CD14-positive monocyte (primary cell): ENCODE data around the gene ARHGEF1. TPM values are rescaled to one million over a fixed set of nuclear protein-coding genes. Genes with fewer than 3 reads are reported as not detected.
"Not testable (repeated sequence)": the region's sequence is repeated elsewhere in the genome, so short reads cannot be mapped to it uniquely, and the experiment has no call there.

Source experiments
- DNase-seq, 3 donors: peaks; one replicate each; pipeline ENCODE4 v3.0.0-alpha.2; 2011 to 2022
- H2AFZ ChIP-seq: 2 replicates; pipeline ENCODE4 v1.6.0; 2012; ENCODE audit warnings: mild to moderate bottlenecking, low read depth, low read length, inconsistent platforms; ENCODE audit not compliant: insufficient read depth, poor library complexity, severe bottlenecking
- H3K27ac ChIP-seq, 2 donors: 1 replicate in 1 of 2; 2 replicates in 1 of 2; pipeline ENCODE4 v1.5.1; 2012 to 2013; ENCODE audit warnings: low read length in 2 of 2, control low read depth in 1 of 2, inconsistent platforms in 1 of 2, low read depth in 1 of 2, mild to moderate bottlenecking in 1 of 2
- H3K27me3 ChIP-seq, 2 donors: one replicate each; pipeline versions ENCODE4 v1.6.0 to v1.6.1; 2011 to 2013; ENCODE audit warnings: low read length in 2 of 2; ENCODE audit not compliant: control insufficient read depth in 2 of 2, insufficient read depth in 2 of 2
- H3K36me3 ChIP-seq, 2 donors: replicated peaks in 1 of 2; 1 replicate in 1 of 2; 2 replicates in 1 of 2; pipeline versions ENCODE4 v1.5.1 to v1.6.1; 2012 to 2013; ENCODE audit warnings: low read length in 2 of 2, control low read depth in 1 of 2, inconsistent platforms in 1 of 2, mild to moderate bottlenecking in 1 of 2; ENCODE audit not compliant: insufficient read depth in 2 of 2, control insufficient read depth in 1 of 2
- H3K4me1 ChIP-seq, 2 donors: 1 replicate in 1 of 2; 2 replicates in 1 of 2; pipeline versions ENCODE4 v1.5.1 to v1.6.1; 2012 to 2013; ENCODE audit warnings: low read length in 2 of 2, control low read depth in 1 of 2, inconsistent platforms in 1 of 2, mild to moderate bottlenecking in 1 of 2, moderate library complexity in 1 of 2; ENCODE audit not compliant: insufficient read depth in 2 of 2, control insufficient read depth in 1 of 2
- H3K4me2 ChIP-seq: replicated peaks from 2 replicates; pipeline ENCODE3; 2012; ENCODE audit warnings: low read length, moderate library complexity, mild to moderate bottlenecking; ENCODE audit not compliant: poor library complexity, severe bottlenecking; ENCODE audit errors: extremely low read depth
- H3K4me3 ChIP-seq, 3 experiments: fragments of 200-600 bp in 1 of 3; sonication (generic) in 1 of 3; replicated peaks in 1 of 3; 1 replicate in 2 of 3; 2 replicates in 1 of 3; pipeline ENCODE4 v1.5.1; 2011 to 2013; ENCODE audit warnings: low read length in 3 of 3, mild to moderate bottlenecking in 3 of 3, control low read depth in 2 of 3, low read depth in 2 of 3, inconsistent platforms in 1 of 3, moderate library complexity in 1 of 3
- H3K79me2 ChIP-seq: 2 replicates; pipeline ENCODE4 v1.6.0; 2012; ENCODE audit warnings: mild to moderate bottlenecking, control low read depth, inconsistent platforms, low read length, moderate library complexity; ENCODE audit not compliant: insufficient read depth
- H3K9ac ChIP-seq: 2 replicates; pipeline ENCODE4 v1.6.0; 2017; ENCODE audit warnings: low read length, mild to moderate bottlenecking; ENCODE audit not compliant: insufficient read depth, poor library complexity, severe bottlenecking
- H3K9me3 ChIP-seq, 2 donors: replicated peaks in 1 of 2; 1 replicate in 1 of 2; 2 replicates in 1 of 2; pipeline versions ENCODE4 v1.5.1 to v1.6.1; 2012 to 2013; ENCODE audit warnings: low read length in 2 of 2, control low read depth in 1 of 2; ENCODE audit not compliant: control insufficient read depth in 1 of 2, insufficient read depth in 1 of 2
- H4K20me1 ChIP-seq: 2 replicates; pipeline ENCODE4 v1.6.0; 2012; ENCODE audit warnings: mild to moderate bottlenecking, low read length, control low read depth, moderate library complexity; ENCODE audit not compliant: insufficient read depth
- H3K27ac Mint-ChIP-seq, 7 donors: one replicate each; pipeline ENCODE4 v1.8.0; 2020; ENCODE audit warnings: mild to moderate bottlenecking in 7 of 7, mixed read lengths in 7 of 7, moderate library complexity in 6 of 7, inconsistent platforms in 2 of 7
- H3K27me3 Mint-ChIP-seq, 3 donors: one replicate each; pipeline ENCODE4 v1.8.0; 2021 to 2022; ENCODE audit warnings: low read depth in 3 of 3, mild to moderate bottlenecking in 3 of 3, mixed read lengths in 3 of 3, moderate library complexity in 3 of 3, inconsistent platforms in 1 of 3
- H3K36me3 Mint-ChIP-seq, 2 donors: one replicate each; pipeline ENCODE4 v1.8.0; 2020; ENCODE audit warnings: mixed read lengths in 2 of 2, inconsistent platforms in 1 of 2, mild to moderate bottlenecking in 1 of 2
- H3K4me1 Mint-ChIP-seq: one replicate; pipeline ENCODE4 v1.8.0; 2020; ENCODE audit warnings: mild to moderate bottlenecking, mixed read lengths
- H3K4me3 Mint-ChIP-seq, 2 donors: one replicate each; pipeline ENCODE4 v1.8.0; 2020; ENCODE audit warnings: mild to moderate bottlenecking in 2 of 2, mixed read lengths in 2 of 2, moderate library complexity in 1 of 2
- H3K9me3 Mint-ChIP-seq, 7 donors: one replicate each; pipeline ENCODE4 v1.8.0; 2020 to 2022; ENCODE audit warnings: mixed read lengths in 7 of 7, mild to moderate bottlenecking in 6 of 7, moderate library complexity in 6 of 7, inconsistent platforms in 2 of 7
- CTCF ChIP-seq: fragments of 200-600 bp; IDR thresholded peaks from one replicate; pipeline ENCODE4 v1.8.0; 2022; ENCODE audit warnings: antibody characterized with exemption, mild to moderate bottlenecking
- WGBS: methylation state at CpG from one replicate; pipeline ENCODE4 v1.1.5; 2013; ENCODE audit warnings: missing lambda C conversion rate; ENCODE audit not compliant: insufficient coverage; 5-methylcytosine and 5-hydroxymethylcytosine counted together
- intact Hi-C, 2 donors: fragments of 100-400 bp; cut with micrococcal nuclease; formaldehyde crosslinking; loops; one replicate each; pipeline versions ENCODE4 v1.15.0 to v1.15.1; 2023
- polyA plus RNA-seq, 3 donors: library from polyadenylated mRNA; depleted of rRNA in 1 of 3; unstranded in 2 of 3; stranded (reverse) in 1 of 3; fragments of 300-500 nt in 2 of 3; fragments of >200 nt in 1 of 3; fragmentation: Illumina TruSeq in 2 of 3; gene quantifications; 1 replicate in 2 of 3; 2 replicates in 1 of 3; pipeline ENCODE4 v1.2.3, GENCODE V29; 2012 to 2021

The ARHGEF1 gene
- polyA plus RNA-seq, 3 donors = 82.8 to 622 (median 95.5) TPM

GRCh38 chr19:41913538-41914423, 30.8 kb downstream of the ARHGEF1 start:
- 14% methylated on average over 21 of the region's 21 CpGs for WGBS
- no peak for TF ChIP-seq CTCF
- no peaks in the 10 kb centered on the region for H3K79me2 ChIP-seq
- H2AFZ ChIP-seq = no peak overlapping the region
- H3K9me3 ChIP-seq = peaks cover 0 to 16% of the 10 kb centered on the region in 2 donors
- intact Hi-C loops = no loop called here
- H3K36me3 ChIP-seq = no peaks in the 10 kb centered on the region
- H3K4me3 ChIP-seq = no peak overlapping the region
- Mint-ChIP-seq H3K27ac (peak overlapping the region in 1 of 7 donors; percentile 58), H3K4me3 (peak overlapping the region in 1 of 2 donors; percentile 69), H3K4me1 (peaks cover 18% of the 10 kb centered on the region), H3K9me3 (peaks cover 0 to 8% (median 3%) of the 10 kb centered on the region in 7 donors), H3K36me3 (peaks cover 2 to 7% of the 10 kb centered on the region in 2 donors), H3K27me3 (peaks cover 0 to 44% (median 43%) of the 10 kb centered on the region in 3 donors)
- peaks cover 42% of the 10 kb centered on the region for H4K20me1 ChIP-seq
- H3K4me1 ChIP-seq = no peaks in the 10 kb centered on the region
- H3K27ac ChIP-seq = no peak overlapping the region
- H3K4me2 ChIP-seq = no peak overlapping the region
- no peak overlapping the region for H3K9ac ChIP-seq
- H3K27me3 ChIP-seq = peaks cover 29 to 68% of the 10 kb centered on the region in 2 donors
- no peak for DNase-seq

GRCh38 chr19:41914424-41914834, 31.4 kb downstream of the ARHGEF1 start:
- Histone ChIP-seq H3K27me3 (peaks cover 29 to 71% of the 10 kb centered on the region in 2 donors), H4K20me1 (peaks cover 35% of the 10 kb centered on the region), H3K9me3 (peaks cover 0 to 16% of the 10 kb centered on the region in 2 donors)
- H3K79me2 ChIP-seq, H3K4me1 ChIP-seq, H3K4me2 ChIP-seq, H3K27ac ChIP-seq, H3K36me3 Mint-ChIP-seq, H2AFZ ChIP-seq, DNase-seq, intact Hi-C loops, H3K9me3 Mint-ChIP-seq, H3K9ac ChIP-seq, H3K4me3 ChIP-seq, H3K36me3 ChIP-seq: not testable (repeated sequence)
- H3K27me3 Mint-ChIP-seq = peaks cover 0 to 43% (median 42%) of the 10 kb centered on the region in 3 donors
- H3K27ac Mint-ChIP-seq = peak overlapping the region in 1 of 7 donors; percentile 12
- no CpG with 5 or more reads among the region's 5 CpGs for WGBS
- H3K4me1 Mint-ChIP-seq = peaks cover 15% of the 10 kb centered on the region
- H3K4me3 Mint-ChIP-seq = peak overlapping the region in 1 of 2 donors; percentile 69
